ENCODE data around the gene NOC4L. TPM values are rescaled to one million over a fixed set of nuclear protein-coding genes. Genes with fewer than 3 reads are reported as not detected.
A peak's percentile ranks its signal among the peaks of the same experiment; 100 is the strongest.
"Not testable (repeated sequence)": the region's sequence is repeated elsewhere in the genome, so short reads cannot be mapped to it uniquely, and the experiment has no call there.

NOC4L gene
- total RNA-seq, 1 donor from 2014 or later = 36.4 TPM

DNA sequence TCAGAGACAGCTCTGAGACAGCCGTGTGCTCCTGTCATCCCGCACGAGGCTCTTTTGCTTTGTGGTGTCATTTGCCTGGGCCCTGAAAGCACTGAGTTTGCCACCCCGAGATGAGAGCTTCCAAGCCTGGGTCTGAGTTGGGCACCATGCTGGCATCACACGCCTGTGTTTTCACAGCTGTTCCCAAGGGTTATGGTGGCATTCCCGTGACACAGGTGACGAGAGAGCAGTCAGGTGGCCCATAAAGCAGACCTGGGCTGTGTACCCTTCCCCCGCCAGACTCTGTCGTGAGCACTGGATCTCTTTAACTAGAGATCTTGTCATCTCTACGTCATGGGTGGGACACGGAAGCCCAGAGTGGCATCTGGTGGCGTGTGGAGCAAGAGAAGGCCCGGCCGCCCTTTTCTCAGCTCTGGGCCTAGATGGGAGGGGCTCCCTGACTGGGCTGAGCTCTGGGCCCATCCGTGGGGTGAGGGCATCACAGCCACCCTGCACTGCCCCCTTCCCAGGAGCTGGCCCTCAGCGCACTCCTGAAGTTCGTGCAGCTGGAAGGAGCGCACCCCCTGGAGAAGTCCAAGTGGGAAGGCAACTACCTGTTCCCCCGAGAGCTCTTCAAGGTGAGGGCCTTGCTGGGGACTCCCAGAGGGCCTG, 2.6 kb downstream of the NOC4L start:
- Mint-ChIP-seq H3K4me3 (peak overlapping the region; percentile 88), H3K4me1 (peaks cover 18% of the 10 kb centered on the region), H3K9me3 (no peaks in the 10 kb centered on the region), H3K36me3 (ENCODE audit: low read depth) (peaks cover 2% of the 10 kb centered on the region), H3K27me3 (ENCODE audit: low read depth) (peaks cover 4% of the 10 kb centered on the region), H3K27ac (ENCODE audit: unreplicated experiment) (no peak overlapping the region)
- DNase-seq (ENCODE audit: low read depth, low spot score) = no peak
- TF ChIP-seq CTCF (conservative IDR thresholded peaks at IDR 0.05) = no peak

- TF ChIP-seq CTCF (conservative IDR thresholded peaks at IDR 0.05) = no peak
Measured at GRCh38 chr12:132147423-132148367, 3.4 kb downstream of the NOC4L start.

GRCh38 chr12:132148368-132149045, 4.2 kb downstream of the NOC4L start:
- Mint-ChIP-seq H3K27ac (ENCODE audit: unreplicated experiment) (no peak overlapping the region), H3K9me3 (no peaks in the 10 kb centered on the region), H3K36me3 (ENCODE audit: low read depth) (peaks cover 2% of the 10 kb centered on the region), H3K27me3 (ENCODE audit: low read depth) (peaks cover 4% of the 10 kb centered on the region), H3K4me3 (no peak overlapping the region), H3K4me1 (peaks cover 13% of the 10 kb centered on the region)
- no peak for TF ChIP-seq CTCF (conservative IDR thresholded peaks at IDR 0.05)
- no peak for DNase-seq (ENCODE audit: low read depth, low spot score)

More at GRCh38 chr12:132147423-132148367, 3.4 kb downstream of the NOC4L start:
- Mint-ChIP-seq H3K27me3 (ENCODE audit: low read depth) (peaks cover 4% of the 10 kb centered on the region), H3K9me3 (no peaks in the 10 kb centered on the region), H3K4me1 (peaks cover 18% of the 10 kb centered on the region), H3K27ac (ENCODE audit: unreplicated experiment) (no peak overlapping the region), H3K4me3 (no peak overlapping the region), H3K36me3 (ENCODE audit: low read depth) (peaks cover 2% of the 10 kb centered on the region)
- no peak for DNase-seq (ENCODE audit: low read depth, low spot score)

GRCh38 chr12:132149526-132149925, 5.3 kb downstream of the NOC4L start:
- not testable (repeated sequence) for H3K27ac Mint-ChIP-seq (ENCODE audit: unreplicated experiment); H3K4me3 Mint-ChIP-seq; DNase-seq (ENCODE audit: low read depth, low spot score); H3K27me3 Mint-ChIP-seq (ENCODE audit: low read depth); H3K9me3 Mint-ChIP-seq; H3K36me3 Mint-ChIP-seq (ENCODE audit: low read depth)
- H3K4me1 Mint-ChIP-seq = peaks cover 13% of the 10 kb centered on the region

DNA sequence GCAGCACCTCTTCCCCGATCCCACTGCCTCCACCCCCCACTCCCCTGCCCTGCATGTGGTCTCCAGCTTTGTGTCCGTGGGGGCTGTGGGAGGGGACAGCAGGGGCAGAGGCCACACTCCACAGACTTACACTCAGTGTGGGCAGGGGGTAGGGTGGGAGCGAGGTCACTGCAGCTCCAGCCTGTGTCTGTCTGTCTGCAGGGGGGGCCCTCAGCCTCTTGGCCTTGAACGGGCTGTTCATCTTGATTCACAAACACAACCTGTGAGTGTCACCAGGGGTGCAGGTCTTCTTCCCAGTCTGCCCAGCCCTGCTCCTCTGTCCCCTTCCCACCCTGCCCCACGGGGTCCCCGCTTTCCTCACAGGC, 6.5 kb downstream of the NOC4L start:
- peaks cover 2% of the 10 kb centered on the region for H3K36me3 Mint-ChIP-seq (ENCODE audit: low read depth)
- H3K27me3 Mint-ChIP-seq (ENCODE audit: low read depth) = peaks cover 2% of the 10 kb centered on the region
- H3K4me3 Mint-ChIP-seq = no peak overlapping the region
- H3K4me1 Mint-ChIP-seq = peaks cover 6% of the 10 kb centered on the region
- no peak for TF ChIP-seq CTCF (conservative IDR thresholded peaks at IDR 0.05)
- no peaks in the 10 kb centered on the region for H3K9me3 Mint-ChIP-seq
- no peak overlapping the region for H3K27ac Mint-ChIP-seq (ENCODE audit: unreplicated experiment)
- no peak for DNase-seq (ENCODE audit: low read depth, low spot score)

Data from neural crest cell (in vitro differentiated cells).